Measurements from ENCODE around the gene ZNF598.

The ZNF598 gene

DNA sequence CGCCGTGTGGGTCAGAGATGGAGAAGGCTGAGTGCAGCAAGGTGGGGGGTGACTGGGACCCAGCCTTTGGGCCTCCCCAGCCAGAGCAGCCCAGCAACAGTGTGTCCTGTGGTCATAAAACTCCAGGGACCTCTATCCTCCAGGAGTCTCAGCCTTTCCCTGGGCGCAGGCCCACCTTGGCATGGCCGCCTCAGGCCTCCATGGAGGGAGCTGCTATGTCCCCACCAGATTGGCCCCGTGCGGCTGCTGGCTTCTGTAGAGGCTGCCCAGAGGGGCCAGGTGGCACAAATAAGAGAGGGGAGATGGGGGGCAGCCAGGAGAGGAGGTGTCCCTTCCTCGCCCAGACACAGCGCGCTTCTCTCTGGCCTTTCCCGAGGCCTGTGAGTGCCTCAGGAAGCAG, 22.4 kb downstream of the ZNF598 start:
- peaks cover 0 to 4% of the 10 kb centered on the region in 2 donors for H3K9me3 ChIP-seq (replicated peaks in 1 of 2; ENCODE audit: control insufficient read depth in 2 of 2, insufficient read depth in 1 of 2, low read depth in 1 of 2, low read length in 2 of 2)
- H3K27me3 ChIP-seq (ENCODE audit: control insufficient read depth in 3 of 3, insufficient read depth in 3 of 3, low read depth in 1 of 3, low read length in 3 of 3) = peaks cover 18 to 40% (median 28%) of the 10 kb centered on the region in 3 experiments
- no peak overlapping the region for H3K9ac ChIP-seq (ENCODE audit: low read depth, low read length, poor library complexity)
- no peak overlapping the region for H2AFZ ChIP-seq (ENCODE audit: low read length)
- H2BK15ac ChIP-seq (ENCODE audit: low read length) = no peak overlapping the region
- no peak overlapping the region for H3K18ac ChIP-seq (ENCODE audit: low read length)
- H3K4me2 ChIP-seq (ENCODE audit: insufficient read depth, low read length, poor library complexity, severe bottlenecking) = no peak overlapping the region
- WGBS, 2 donors (ENCODE audit: extremely low coverage in 2 of 2, insufficient read length in 2 of 2, insufficient replicate concordance in 1 of 2) = no CpG with 5 or more reads among the region's 10 CpGs
- no peak overlapping the region for H3K4me3 ChIP-seq (ENCODE audit: low read length in 2 of 2)
- no peak overlapping the region for H3K14ac ChIP-seq (ENCODE audit: low read length)
- H3K79me1 ChIP-seq (ENCODE audit: low read depth, low read length) = peaks cover 13% of the 10 kb centered on the region
- H4K8ac ChIP-seq (ENCODE audit: low read depth, low read length) = no peak overlapping the region
- H2BK5ac ChIP-seq (ENCODE audit: low read length) = no peak overlapping the region
- no peak overlapping the region for H4K91ac ChIP-seq (ENCODE audit: low read depth, low read length, poor library complexity)
- DNase-seq (ENCODE audit: low spot score) = no peak
- no peak overlapping the region for H2BK120ac ChIP-seq (ENCODE audit: low read depth, low read length)
- H3K36me3 ChIP-seq (replicated peaks in 1 of 2; ENCODE audit: control insufficient read depth in 2 of 2, insufficient read depth in 2 of 2, low read length in 2 of 2) = peaks cover 22 to 24% of the 10 kb centered on the region in 2 donors
- H3K4ac ChIP-seq (ENCODE audit: low read length) = no peak overlapping the region
- peak overlapping the region; percentile 80 for H3K23ac ChIP-seq (ENCODE audit: low read depth, low read length, poor library complexity)
- H2AK5ac ChIP-seq (ENCODE audit: low read depth, low read length) = no peak overlapping the region
- H2BK12ac ChIP-seq (ENCODE audit: low read length) = no peak overlapping the region
- H3K4me1 ChIP-seq (ENCODE audit: control insufficient read depth in 2 of 2, insufficient read depth in 1 of 2, low read depth in 1 of 2, low read length in 2 of 2) = peaks cover 22 to 27% of the 10 kb centered on the region in 2 donors
- no peak overlapping the region for H3K27ac ChIP-seq (replicated peaks; ENCODE audit: low read length)

DNA sequence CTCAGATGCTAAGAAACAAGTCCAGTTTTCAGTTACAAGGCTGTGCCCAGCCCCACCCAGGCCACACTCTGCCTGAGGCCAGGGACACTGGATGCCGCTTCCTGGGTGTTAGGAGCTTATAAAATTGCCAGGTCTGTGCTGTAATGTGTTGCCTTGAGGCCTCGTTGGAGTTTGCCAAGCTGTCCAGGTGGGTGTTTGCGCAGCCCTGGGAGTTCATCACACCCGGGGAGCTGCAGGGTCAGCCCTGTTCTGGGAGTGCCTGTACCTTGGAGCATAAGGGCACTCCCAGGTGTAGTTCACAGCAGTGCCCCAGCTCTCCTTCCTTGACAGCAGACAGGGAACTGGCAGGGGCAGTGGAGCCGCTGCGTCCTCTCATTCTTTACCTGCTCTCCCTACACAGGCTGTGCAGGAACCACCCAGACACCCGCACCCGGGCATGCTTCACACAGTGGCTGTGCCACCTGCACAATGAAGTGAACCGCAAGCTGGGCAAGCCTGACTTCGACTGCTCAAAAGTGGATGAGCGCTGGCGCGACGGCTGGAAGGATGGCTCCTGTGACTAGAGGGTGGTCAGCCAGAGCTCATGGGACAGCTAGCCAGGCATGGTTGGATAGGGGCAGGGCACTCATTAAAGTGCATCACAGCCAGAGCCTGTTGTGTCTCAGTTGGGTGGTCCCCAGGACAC, 24.0 kb downstream of the ZNF598 start:
- no peak overlapping the region for H3K4ac ChIP-seq (ENCODE audit: low read length)
- H2BK120ac ChIP-seq (ENCODE audit: low read depth, low read length) = no peak overlapping the region
- H3K14ac ChIP-seq (ENCODE audit: low read length) = no peak overlapping the region
- H3K4me3 ChIP-seq (ENCODE audit: low read length in 2 of 2) = peak overlapping the region; percentile 24 to 87
- peaks cover 22 to 24% of the 10 kb centered on the region in 2 donors for H3K36me3 ChIP-seq (replicated peaks in 1 of 2; ENCODE audit: control insufficient read depth in 2 of 2, insufficient read depth in 2 of 2, low read length in 2 of 2)
- H3K4me2 ChIP-seq (ENCODE audit: insufficient read depth, low read length, poor library complexity, severe bottlenecking) = peak overlapping the region; percentile 76
- peaks cover 14 to 42% (median 14%) of the 10 kb centered on the region in 3 experiments for H3K27me3 ChIP-seq (ENCODE audit: control insufficient read depth in 3 of 3, insufficient read depth in 3 of 3, low read depth in 1 of 3, low read length in 3 of 3)
- H2BK5ac ChIP-seq (ENCODE audit: low read length) = no peak overlapping the region
- H2AK5ac ChIP-seq (ENCODE audit: low read depth, low read length) = no peak overlapping the region
- no peak overlapping the region for H4K91ac ChIP-seq (ENCODE audit: low read depth, low read length, poor library complexity)
- no peak overlapping the region for H3K18ac ChIP-seq (ENCODE audit: low read length)
- H3K27ac ChIP-seq (replicated peaks; ENCODE audit: low read length) = no peak overlapping the region
- H2AFZ ChIP-seq (ENCODE audit: low read length) = no peak overlapping the region
- peaks cover 13% of the 10 kb centered on the region for H3K79me1 ChIP-seq (ENCODE audit: low read depth, low read length)
- no peak overlapping the region for H4K8ac ChIP-seq (ENCODE audit: low read depth, low read length)
- H2BK15ac ChIP-seq (ENCODE audit: low read length) = no peak overlapping the region
- no CpG with 5 or more reads among the region's 14 CpGs for WGBS, 2 donors (ENCODE audit: extremely low coverage in 2 of 2, insufficient read length in 2 of 2, insufficient replicate concordance in 1 of 2)
- H3K9ac ChIP-seq (ENCODE audit: low read depth, low read length, poor library complexity) = peak overlapping the region; percentile 18
- no peaks in the 10 kb centered on the region for H3K9me3 ChIP-seq (replicated peaks in 1 of 2; ENCODE audit: control insufficient read depth in 2 of 2, insufficient read depth in 1 of 2, low read depth in 1 of 2, low read length in 2 of 2)
- H2BK12ac ChIP-seq (ENCODE audit: low read length) = no peak overlapping the region
- DNase-seq (ENCODE audit: low spot score) = no peak
- peaks cover 21 to 30% of the 10 kb centered on the region in 2 donors for H3K4me1 ChIP-seq (ENCODE audit: control insufficient read depth in 2 of 2, insufficient read depth in 1 of 2, low read depth in 1 of 2, low read length in 2 of 2)
- no peak overlapping the region for H3K23ac ChIP-seq (ENCODE audit: low read depth, low read length, poor library complexity)

DNA sequence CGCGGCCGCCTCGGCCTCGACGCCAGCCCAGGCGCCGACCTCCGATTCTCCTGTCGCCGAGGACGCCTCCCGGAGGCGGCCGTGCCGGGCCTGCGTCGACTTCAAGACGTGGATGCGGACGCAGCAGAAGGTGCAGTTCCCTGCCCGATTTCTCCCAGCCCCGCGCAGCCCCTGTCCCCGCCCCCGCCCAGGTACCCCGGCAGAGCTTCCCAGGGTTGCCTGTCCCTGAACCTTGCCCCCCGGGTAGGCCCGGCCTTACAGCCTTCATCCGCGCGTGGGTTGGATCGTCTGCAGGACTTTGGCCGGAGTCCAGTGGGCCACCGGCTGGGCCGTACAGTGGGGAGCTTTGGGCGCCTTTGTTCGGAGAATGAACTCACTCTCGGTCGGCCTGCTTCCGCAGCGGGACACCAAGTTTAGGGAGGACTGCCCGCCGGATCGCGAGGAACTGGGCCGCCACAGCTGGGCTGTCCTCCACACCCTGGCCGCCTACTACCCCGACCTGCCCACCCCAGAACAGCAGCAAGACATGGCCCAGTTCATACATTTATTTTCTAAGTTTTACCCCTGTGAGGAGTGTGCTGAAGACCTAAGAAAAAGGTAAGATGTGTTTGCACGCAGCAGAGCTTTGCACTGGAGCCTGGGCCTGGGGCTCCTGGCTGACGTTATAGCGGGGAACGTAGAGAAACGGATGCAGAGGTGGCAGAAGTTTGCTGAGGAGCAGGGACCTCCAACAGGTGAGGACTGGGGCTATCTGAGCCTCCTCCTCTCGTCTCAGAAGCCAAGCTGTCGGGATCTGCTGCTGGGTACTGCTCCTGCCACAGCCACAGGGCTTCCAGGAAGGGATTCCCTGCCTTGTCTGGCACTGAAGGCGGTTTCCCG, 25.0 kb downstream of the ZNF598 start:
- peak overlapping the region; percentile 86 for H3K9ac ChIP-seq (ENCODE audit: low read depth, low read length, poor library complexity)
- no peak for DNase-seq (ENCODE audit: low spot score)
- no peak overlapping the region for H4K91ac ChIP-seq (ENCODE audit: low read depth, low read length, poor library complexity)
- H3K14ac ChIP-seq (ENCODE audit: low read length) = no peak overlapping the region
- no peaks in the 10 kb centered on the region for H3K9me3 ChIP-seq (replicated peaks in 1 of 2; ENCODE audit: control insufficient read depth in 2 of 2, insufficient read depth in 1 of 2, low read depth in 1 of 2, low read length in 2 of 2)
- peaks cover 17 to 34% of the 10 kb centered on the region in 2 donors for H3K4me1 ChIP-seq (ENCODE audit: control insufficient read depth in 2 of 2, insufficient read depth in 1 of 2, low read depth in 1 of 2, low read length in 2 of 2)
- peak overlapping the region; percentile 55 for H2BK15ac ChIP-seq (ENCODE audit: low read length)
- peak overlapping the region; percentile 35 for H2BK120ac ChIP-seq (ENCODE audit: low read depth, low read length)
- H3K4me3 ChIP-seq (ENCODE audit: low read length in 2 of 2) = peak overlapping the region; percentile 87 to 93
- H3K18ac ChIP-seq (ENCODE audit: low read length) = peak overlapping the region; percentile 97
- no peak overlapping the region for H4K8ac ChIP-seq (ENCODE audit: low read depth, low read length)
- H3K27ac ChIP-seq (replicated peaks; ENCODE audit: low read length) = peak overlapping the region; percentile 60
- H2AFZ ChIP-seq (ENCODE audit: low read length) = peak overlapping the region; percentile 99
- H3K4me2 ChIP-seq (ENCODE audit: insufficient read depth, low read length, poor library complexity, severe bottlenecking) = peak overlapping the region; percentile 76
- H2BK5ac ChIP-seq (ENCODE audit: low read length) = peak overlapping the region; percentile 47
- peak overlapping the region; percentile 94 for H3K4ac ChIP-seq (ENCODE audit: low read length)
- H2BK12ac ChIP-seq (ENCODE audit: low read length) = peak overlapping the region; percentile 18
- peak overlapping the region; percentile 93 for H3K23ac ChIP-seq (ENCODE audit: low read depth, low read length, poor library complexity)
- WGBS, 2 donors (ENCODE audit: extremely low coverage in 2 of 2, insufficient read length in 2 of 2, insufficient replicate concordance in 1 of 2) = no CpG with 5 or more reads among the region's 58 CpGs
- H2AK5ac ChIP-seq (ENCODE audit: low read depth, low read length) = peak overlapping the region; percentile 98
- peaks cover 22 to 24% of the 10 kb centered on the region in 2 donors for H3K36me3 ChIP-seq (replicated peaks in 1 of 2; ENCODE audit: control insufficient read depth in 2 of 2, insufficient read depth in 2 of 2, low read length in 2 of 2)
- H3K79me1 ChIP-seq (ENCODE audit: low read depth, low read length) = peaks cover 13% of the 10 kb centered on the region
- H3K27me3 ChIP-seq (ENCODE audit: control insufficient read depth in 3 of 3, insufficient read depth in 3 of 3, low read depth in 1 of 3, low read length in 3 of 3) = peaks cover 9 to 46% (median 21%) of the 10 kb centered on the region in 3 experiments
